Measurements from ENCODE around the gene ATP9A. TPM values are rescaled to one million over a fixed set of nuclear protein-coding genes. Genes with fewer than 3 reads are reported as not detected.

Gene ATP9A
- total and polyA plus RNA-seq, 12 donors, result 3.4 to 32.1 (median 24.6) TPM

DNA sequence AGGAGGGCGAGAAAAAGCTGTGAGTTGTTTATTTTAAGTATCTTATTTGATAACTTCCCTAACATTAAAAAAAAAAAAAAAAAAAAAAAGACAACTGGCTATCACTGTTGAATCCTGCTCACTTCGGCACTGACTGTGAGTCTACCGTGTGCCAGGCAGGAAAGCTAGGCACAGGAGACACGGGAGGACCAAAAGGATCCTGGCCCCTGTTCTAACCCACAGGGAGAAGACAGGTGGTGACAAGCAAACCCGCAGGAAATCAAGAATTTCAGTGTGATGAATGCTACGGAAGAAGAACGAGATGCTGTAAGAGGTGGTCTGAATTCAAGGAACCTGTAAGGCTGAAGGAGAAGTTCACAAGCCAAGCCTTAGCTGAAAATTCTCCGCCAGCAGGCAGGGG, 130.9 kb downstream of the ATP9A start:
- H3K4me1 ChIP-seq, result peaks cover 0 to 18% (median 10%) of the 10 kb centered on the region in 9 donors
- no peak for ATAC-seq
- 92 to 93% methylated on average over 8 of the region's 8 CpGs for WGBS, 2 donors
- TF ChIP-seq, protein P1, sequence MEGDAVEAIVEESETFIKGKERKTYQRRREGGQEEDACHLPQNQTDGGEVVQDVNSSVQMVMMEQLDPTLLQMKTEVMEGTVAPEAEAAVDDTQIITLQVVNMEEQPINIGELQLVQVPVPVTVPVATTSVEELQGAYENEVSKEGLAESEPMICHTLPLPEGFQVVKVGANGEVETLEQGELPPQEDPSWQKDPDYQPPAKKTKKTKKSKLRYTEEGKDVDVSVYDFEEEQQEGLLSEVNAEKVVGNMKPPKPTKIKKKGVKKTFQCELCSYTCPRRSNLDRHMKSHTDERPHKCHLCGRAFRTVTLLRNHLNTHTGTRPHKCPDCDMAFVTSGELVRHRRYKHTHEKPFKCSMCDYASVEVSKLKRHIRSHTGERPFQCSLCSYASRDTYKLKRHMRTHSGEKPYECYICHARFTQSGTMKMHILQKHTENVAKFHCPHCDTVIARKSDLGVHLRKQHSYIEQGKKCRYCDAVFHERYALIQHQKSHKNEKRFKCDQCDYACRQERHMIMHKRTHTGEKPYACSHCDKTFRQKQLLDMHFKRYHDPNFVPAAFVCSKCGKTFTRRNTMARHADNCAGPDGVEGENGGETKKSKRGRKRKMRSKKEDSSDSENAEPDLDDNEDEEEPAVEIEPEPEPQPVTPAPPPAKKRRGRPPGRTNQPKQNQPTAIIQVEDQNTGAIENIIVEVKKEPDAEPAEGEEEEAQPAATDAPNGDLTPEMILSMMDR (IDR thresholded peaks at IDR 0.05), result no peak
- H3K9me3 ChIP-seq, result no peaks in the 10 kb centered on the region
- H3K27me3 ChIP-seq, result no peaks in the 10 kb centered on the region
- H3K27ac ChIP-seq, result no peak overlapping the region
- H3K4me3 ChIP-seq, result no peak overlapping the region
- H3K36me3 ChIP-seq, result peaks cover 0 to 30% (median 0%) of the 10 kb centered on the region in 9 donors
- intact Hi-C loops (cut with DNase I), result loop anchor here in 7 of 10 donors (5.0 to 10.0 kb wide), 6 partner anchors 58 to 652 kb away; no protein-coding TSS in a partner anchor
- no peak for DNase-seq

DNA sequence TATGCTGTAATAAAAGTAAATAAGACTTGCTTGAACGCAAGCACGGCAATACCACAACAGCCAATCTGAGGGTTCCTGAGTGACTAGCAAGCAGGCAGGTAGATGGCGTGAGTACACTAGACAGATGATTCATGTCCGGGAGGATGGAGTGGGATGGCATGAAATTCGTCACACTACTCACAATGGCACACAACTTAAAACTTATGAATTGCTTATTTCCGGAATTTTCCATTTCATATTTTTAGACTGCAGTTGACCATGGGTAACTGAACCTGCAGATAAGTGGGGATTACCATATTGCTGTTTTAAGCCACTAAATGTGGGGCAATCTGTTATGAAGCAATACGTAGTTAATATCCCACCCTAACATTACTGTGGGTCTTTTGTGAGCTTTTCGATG, 132.1 kb downstream of the ATP9A start:
- intact Hi-C loops (cut with DNase I), result loop anchor here in 7 of 10 donors (5.0 to 10.0 kb wide), 6 partner anchors 59 to 651 kb away; no protein-coding TSS in a partner anchor
- 93 to 97% methylated on average over 8 of the region's 8 CpGs for WGBS, 2 donors
- ATAC-seq (no peak), DNase-seq (no peak)
- TF ChIP-seq, protein P1 (IDR thresholded peaks at IDR 0.05), result no peak
- no peaks in the 10 kb centered on the region for H3K9me3 ChIP-seq
- H3K4me1 ChIP-seq, result peaks cover 0 to 29% (median 19%) of the 10 kb centered on the region in 9 donors
- H3K27me3 ChIP-seq, result no peaks in the 10 kb centered on the region
- H3K4me3 ChIP-seq, result no peak overlapping the region
- peaks cover 0 to 27% (median 0%) of the 10 kb centered on the region in 9 donors for H3K36me3 ChIP-seq
- H3K27ac ChIP-seq, result no peak overlapping the region

DNA sequence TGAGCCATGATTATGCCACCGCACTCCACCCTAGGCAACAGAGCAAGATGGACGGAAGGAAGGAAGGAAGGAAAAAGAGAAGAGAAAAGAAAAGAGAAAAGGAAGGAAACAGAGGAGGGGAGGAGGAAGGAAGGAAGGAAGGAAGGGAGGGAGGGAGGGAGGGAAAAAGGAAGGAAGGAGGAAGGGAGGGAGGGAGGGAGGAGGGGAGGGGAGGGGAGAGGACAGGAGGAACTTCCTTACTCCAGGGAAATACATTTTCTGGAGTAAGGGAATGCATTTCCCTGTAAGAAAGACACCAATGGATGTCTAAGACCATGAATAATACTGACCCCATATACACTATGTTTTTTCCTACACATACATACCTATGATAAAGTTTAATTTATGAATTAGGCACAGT, 132.5 kb downstream of the ATP9A start:
- H3K4me3 ChIP-seq, result no peak overlapping the region
- WGBS, 2 donors, result 96 to 97% methylated on average over 2 of the region's 2 CpGs
- TF ChIP-seq, protein P1 (IDR thresholded peaks at IDR 0.05), result no peak
- ATAC-seq, result no peak
- H3K27me3 ChIP-seq, result no peaks in the 10 kb centered on the region
- no peak overlapping the region for H3K27ac ChIP-seq
- H3K9me3 ChIP-seq, result no peaks in the 10 kb centered on the region
- H3K36me3 ChIP-seq, result peaks cover 0 to 23% (median 0%) of the 10 kb centered on the region in 9 donors
- peaks cover under 1 to 33% (median 23%) of the 10 kb centered on the region in 9 donors for H3K4me1 ChIP-seq
- no peak for DNase-seq
- intact Hi-C loops (cut with DNase I), result loop anchor here in 7 of 10 donors (5.0 to 10.0 kb wide), 6 partner anchors 59 to 651 kb away; no protein-coding TSS in a partner anchor

DNA sequence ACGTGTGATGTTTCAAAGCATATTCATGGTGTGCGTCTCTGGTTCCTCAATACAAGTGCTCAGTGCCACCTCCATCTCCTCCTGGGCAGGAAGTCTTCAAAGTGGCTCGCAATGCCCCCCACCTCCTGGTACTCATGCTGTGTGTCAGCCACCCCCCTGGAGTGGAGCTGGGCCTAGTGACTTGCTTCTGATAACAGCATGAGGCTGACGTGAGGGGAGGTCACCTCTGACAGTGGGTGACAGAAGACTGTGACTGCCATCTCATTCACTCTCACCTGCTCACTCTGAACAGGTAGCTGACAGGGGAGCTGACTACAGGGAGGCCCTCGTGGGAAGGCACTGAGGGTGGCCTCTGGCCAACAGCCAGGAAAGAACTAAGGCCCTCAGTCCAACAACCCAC, 133.3 kb downstream of the ATP9A start:
- Histone ChIP-seq H3K36me3 (peaks cover 0 to 21% (median 0%) of the 10 kb centered on the region in 9 donors), H3K4me1 (peaks cover 3 to 41% (median 31%) of the 10 kb centered on the region in 9 donors), H3K4me3 (no peak overlapping the region), H3K27me3 (no peaks in the 10 kb centered on the region), H3K27ac (no peak overlapping the region), H3K9me3 (no peaks in the 10 kb centered on the region)
- 80 to 81% methylated on average over 5 of the region's 5 CpGs for WGBS, 2 donors
- ATAC-seq (no peak), DNase-seq (no peak)
- TF ChIP-seq, protein P1 (IDR thresholded peaks at IDR 0.05), result no peak
- intact Hi-C loops (cut with DNase I), result loop anchor here in 7 of 10 donors (5.0 to 10.0 kb wide), 6 partner anchors 60 to 650 kb away; no protein-coding TSS in a partner anchor
